ENCODE measurements around the gene C2orf15. TPM values are rescaled to one million over a fixed set of nuclear protein-coding genes. Genes with fewer than 3 reads are reported as not detected.

Gene C2orf15
- polyA plus RNA-seq, 1 donor from 2014 or later: 12.8 TPM

DNA sequence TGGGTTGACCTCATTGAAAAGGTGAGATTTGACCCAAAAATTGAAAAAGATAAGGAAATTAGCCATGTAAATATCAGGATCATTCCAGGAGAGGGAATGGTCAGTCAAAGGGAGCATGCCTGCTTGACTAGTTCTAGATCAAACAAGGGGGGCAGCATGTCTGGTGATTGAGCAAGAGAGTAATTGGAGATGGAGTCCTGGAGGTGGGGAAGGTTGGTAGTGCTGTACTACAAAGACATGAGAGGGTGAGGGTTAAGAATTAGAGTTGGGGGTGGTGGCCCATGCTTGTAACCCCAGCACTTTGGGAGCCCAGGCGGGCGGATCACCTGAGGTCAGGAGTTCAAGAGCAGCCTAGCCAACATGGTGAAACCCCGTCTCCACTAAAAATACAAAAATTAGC, 41.5 kb downstream of the C2orf15 start:
- H3K4me3 ChIP-seq (ENCODE audit: low read length): peak overlapping the region; percentile 10
- H3K27ac ChIP-seq (ENCODE audit: low read length): no peak overlapping the region
- TF ChIP-seq TAF1 (IDR thresholded peaks at IDR 0.05; ENCODE audit: low read depth): no peak
- TF ChIP-seq SMC3 (conservative IDR thresholded peaks at IDR 0.05; ENCODE audit: poor library complexity): no peak
- no peak for TF ChIP-seq EZH2 (IDR thresholded peaks at IDR 0.05; ENCODE audit: borderline replicate concordance, insufficient read depth, low read length, poor library complexity, severe bottlenecking)
- TF ChIP-seq, protein P1, sequence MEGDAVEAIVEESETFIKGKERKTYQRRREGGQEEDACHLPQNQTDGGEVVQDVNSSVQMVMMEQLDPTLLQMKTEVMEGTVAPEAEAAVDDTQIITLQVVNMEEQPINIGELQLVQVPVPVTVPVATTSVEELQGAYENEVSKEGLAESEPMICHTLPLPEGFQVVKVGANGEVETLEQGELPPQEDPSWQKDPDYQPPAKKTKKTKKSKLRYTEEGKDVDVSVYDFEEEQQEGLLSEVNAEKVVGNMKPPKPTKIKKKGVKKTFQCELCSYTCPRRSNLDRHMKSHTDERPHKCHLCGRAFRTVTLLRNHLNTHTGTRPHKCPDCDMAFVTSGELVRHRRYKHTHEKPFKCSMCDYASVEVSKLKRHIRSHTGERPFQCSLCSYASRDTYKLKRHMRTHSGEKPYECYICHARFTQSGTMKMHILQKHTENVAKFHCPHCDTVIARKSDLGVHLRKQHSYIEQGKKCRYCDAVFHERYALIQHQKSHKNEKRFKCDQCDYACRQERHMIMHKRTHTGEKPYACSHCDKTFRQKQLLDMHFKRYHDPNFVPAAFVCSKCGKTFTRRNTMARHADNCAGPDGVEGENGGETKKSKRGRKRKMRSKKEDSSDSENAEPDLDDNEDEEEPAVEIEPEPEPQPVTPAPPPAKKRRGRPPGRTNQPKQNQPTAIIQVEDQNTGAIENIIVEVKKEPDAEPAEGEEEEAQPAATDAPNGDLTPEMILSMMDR (IDR thresholded peaks at IDR 0.05; ENCODE audit: poor library complexity, severe bottlenecking): no peak
- TF ChIP-seq, protein P2, sequence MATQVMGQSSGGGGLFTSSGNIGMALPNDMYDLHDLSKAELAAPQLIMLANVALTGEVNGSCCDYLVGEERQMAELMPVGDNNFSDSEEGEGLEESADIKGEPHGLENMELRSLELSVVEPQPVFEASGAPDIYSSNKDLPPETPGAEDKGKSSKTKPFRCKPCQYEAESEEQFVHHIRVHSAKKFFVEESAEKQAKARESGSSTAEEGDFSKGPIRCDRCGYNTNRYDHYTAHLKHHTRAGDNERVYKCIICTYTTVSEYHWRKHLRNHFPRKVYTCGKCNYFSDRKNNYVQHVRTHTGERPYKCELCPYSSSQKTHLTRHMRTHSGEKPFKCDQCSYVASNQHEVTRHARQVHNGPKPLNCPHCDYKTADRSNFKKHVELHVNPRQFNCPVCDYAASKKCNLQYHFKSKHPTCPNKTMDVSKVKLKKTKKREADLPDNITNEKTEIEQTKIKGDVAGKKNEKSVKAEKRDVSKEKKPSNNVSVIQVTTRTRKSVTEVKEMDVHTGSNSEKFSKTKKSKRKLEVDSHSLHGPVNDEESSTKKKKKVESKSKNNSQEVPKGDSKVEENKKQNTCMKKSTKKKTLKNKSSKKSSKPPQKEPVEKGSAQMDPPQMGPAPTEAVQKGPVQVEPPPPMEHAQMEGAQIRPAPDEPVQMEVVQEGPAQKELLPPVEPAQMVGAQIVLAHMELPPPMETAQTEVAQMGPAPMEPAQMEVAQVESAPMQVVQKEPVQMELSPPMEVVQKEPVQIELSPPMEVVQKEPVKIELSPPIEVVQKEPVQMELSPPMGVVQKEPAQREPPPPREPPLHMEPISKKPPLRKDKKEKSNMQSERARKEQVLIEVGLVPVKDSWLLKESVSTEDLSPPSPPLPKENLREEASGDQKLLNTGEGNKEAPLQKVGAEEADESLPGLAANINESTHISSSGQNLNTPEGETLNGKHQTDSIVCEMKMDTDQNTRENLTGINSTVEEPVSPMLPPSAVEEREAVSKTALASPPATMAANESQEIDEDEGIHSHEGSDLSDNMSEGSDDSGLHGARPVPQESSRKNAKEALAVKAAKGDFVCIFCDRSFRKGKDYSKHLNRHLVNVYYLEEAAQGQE (IDR thresholded peaks at IDR 0.05; ENCODE audit: borderline replicate concordance): no peak
- TF ChIP-seq EP300 (conservative IDR thresholded peaks at IDR 0.05; ENCODE audit: poor library complexity, severe bottlenecking): no peak
- no peak for TF ChIP-seq POLR2AphosphoS5 (IDR thresholded peaks at IDR 0.05)
- no peak for TF ChIP-seq MXI1 (conservative IDR thresholded peaks at IDR 0.05; ENCODE audit: poor library complexity, severe bottlenecking)
- no peak for TF ChIP-seq RAD21 (conservative IDR thresholded peaks at IDR 0.05)
- H3K79me2 ChIP-seq (replicated peaks; ENCODE audit: insufficient read depth, low read length): peaks cover 53% of the 10 kb centered on the region
- H3K9ac ChIP-seq (ENCODE audit: low read length): no peak overlapping the region
- H3K27me3 ChIP-seq (ENCODE audit: insufficient read depth, low read depth, low read length): no peaks in the 10 kb centered on the region
- no peaks in the 10 kb centered on the region for H3F3A ChIP-seq (ENCODE audit: insufficient read depth, low read length, poor library complexity, severe bottlenecking)
- H2AFZ ChIP-seq (ENCODE audit: low read depth, low read length): no peak overlapping the region
- no peaks in the 10 kb centered on the region for H3K9me3 ChIP-seq (ENCODE audit: low read length)
- H3K9me2 ChIP-seq (ENCODE audit: insufficient read depth, low read length): no peaks in the 10 kb centered on the region
- H3K36me3 ChIP-seq (ENCODE audit: insufficient read depth, low read length): no peaks in the 10 kb centered on the region
- no peaks in the 10 kb centered on the region for H4K20me1 ChIP-seq (ENCODE audit: insufficient read depth)
- no peak overlapping the region for H3K4me2 ChIP-seq (ENCODE audit: low read length)

DNA sequence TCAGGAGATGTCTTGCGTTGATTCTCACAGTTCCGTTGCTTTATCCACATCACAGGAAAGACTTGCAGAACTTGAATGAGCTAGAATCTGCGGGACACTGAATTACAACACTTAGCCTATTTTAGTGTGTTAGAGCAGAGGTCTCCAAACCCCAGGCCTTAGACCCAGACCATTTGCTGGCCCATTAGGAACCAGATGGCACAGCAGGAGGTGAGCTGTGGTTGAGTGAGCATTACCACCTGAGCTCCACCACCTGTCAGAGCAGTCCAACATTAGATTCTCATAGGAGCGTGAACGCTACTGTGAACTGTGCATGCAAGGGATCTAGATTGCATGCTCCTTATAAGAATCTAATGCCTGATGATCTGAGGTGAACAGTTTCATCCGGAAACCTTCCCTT, 43.3 kb downstream of the C2orf15 start:
- Histone ChIP-seq H3K27me3 (ENCODE audit: insufficient read depth, low read depth, low read length) (no peaks in the 10 kb centered on the region), H3K27ac (ENCODE audit: low read length) (no peak overlapping the region), H3K9me2 (ENCODE audit: insufficient read depth, low read length) (no peaks in the 10 kb centered on the region), H3K36me3 (ENCODE audit: insufficient read depth, low read length) (no peaks in the 10 kb centered on the region), H2AFZ (ENCODE audit: low read depth, low read length) (no peak overlapping the region), H3F3A (ENCODE audit: insufficient read depth, low read length, poor library complexity, severe bottlenecking) (no peaks in the 10 kb centered on the region), H3K79me2 (replicated peaks; ENCODE audit: insufficient read depth, low read length) (peaks cover 50% of the 10 kb centered on the region), H3K9ac (ENCODE audit: low read length) (no peak overlapping the region), H3K4me3 (ENCODE audit: low read length) (no peak overlapping the region), H3K9me3 (ENCODE audit: low read length) (no peaks in the 10 kb centered on the region), H4K20me1 (ENCODE audit: insufficient read depth) (no peaks in the 10 kb centered on the region), H3K4me2 (ENCODE audit: low read length) (no peak overlapping the region)
- TF ChIP-seq TAF1 (IDR thresholded peaks at IDR 0.05; ENCODE audit: low read depth): no peak
- no peak for TF ChIP-seq POLR2AphosphoS5 (IDR thresholded peaks at IDR 0.05)

DNA sequence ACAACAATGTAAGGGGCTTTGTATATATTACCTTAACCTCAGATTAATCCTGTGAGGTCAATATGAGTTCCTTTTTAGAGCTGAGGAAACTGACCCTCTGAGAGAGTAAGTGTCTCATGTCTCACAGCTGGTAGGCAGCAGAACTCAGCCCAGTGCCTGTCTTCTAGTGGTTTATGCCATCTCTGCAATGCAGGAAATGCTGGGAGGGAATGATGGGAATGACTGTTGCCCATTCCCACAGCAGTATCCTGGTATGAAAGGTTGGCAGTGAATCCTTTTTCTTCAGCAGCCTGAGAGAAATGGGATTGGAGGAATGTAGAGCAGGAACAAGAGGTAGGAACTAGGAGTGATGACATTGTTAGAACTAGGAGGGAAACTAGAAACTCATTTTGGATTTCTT, 45.5 kb downstream of the C2orf15 start:
- no peaks in the 10 kb centered on the region for H4K20me1 ChIP-seq (ENCODE audit: insufficient read depth)
- H3K4me3 ChIP-seq (ENCODE audit: low read length): no peak overlapping the region
- H3K79me2 ChIP-seq (replicated peaks; ENCODE audit: insufficient read depth, low read length): peaks cover 37% of the 10 kb centered on the region
- H3K36me3 ChIP-seq (ENCODE audit: insufficient read depth, low read length): no peaks in the 10 kb centered on the region
- H3K4me2 ChIP-seq (ENCODE audit: low read length): no peak overlapping the region
- no peak overlapping the region for H3K9ac ChIP-seq (ENCODE audit: low read length)
- TF ChIP-seq TAF1 (IDR thresholded peaks at IDR 0.05; ENCODE audit: low read depth) (no peak), MXI1 (conservative IDR thresholded peaks at IDR 0.05; ENCODE audit: poor library complexity, severe bottlenecking) (no peak), EP300 (conservative IDR thresholded peaks at IDR 0.05; ENCODE audit: poor library complexity, severe bottlenecking) (no peak), POLR2AphosphoS5 (IDR thresholded peaks at IDR 0.05) (no peak), EZH2 (IDR thresholded peaks at IDR 0.05; ENCODE audit: borderline replicate concordance, insufficient read depth, low read length, poor library complexity, severe bottlenecking) (no peak), RAD21 (conservative IDR thresholded peaks at IDR 0.05) (no peak), SMC3 (conservative IDR thresholded peaks at IDR 0.05; ENCODE audit: poor library complexity) (no peak)
- TF ChIP-seq, protein P2 (IDR thresholded peaks at IDR 0.05; ENCODE audit: borderline replicate concordance): no peak
- TF ChIP-seq, protein P1 (IDR thresholded peaks at IDR 0.05; ENCODE audit: poor library complexity, severe bottlenecking): no peak
- no peaks in the 10 kb centered on the region for H3K9me2 ChIP-seq (ENCODE audit: insufficient read depth, low read length)
- no peak overlapping the region for H2AFZ ChIP-seq (ENCODE audit: low read depth, low read length)
- H3F3A ChIP-seq (ENCODE audit: insufficient read depth, low read length, poor library complexity, severe bottlenecking): no peaks in the 10 kb centered on the region
- H3K27me3 ChIP-seq (ENCODE audit: insufficient read depth, low read depth, low read length): no peaks in the 10 kb centered on the region
- H3K9me3 ChIP-seq (ENCODE audit: low read length): no peaks in the 10 kb centered on the region
- no peak overlapping the region for H3K27ac ChIP-seq (ENCODE audit: low read length)
